ENCODE data around the gene LRRC39. TPM values are rescaled to one million over a fixed set of nuclear protein-coding genes. Genes with fewer than 3 reads are reported as not detected.

Gene LRRC39
- total and polyA plus RNA-seq, 4 donors: 0.45 to 2.7 (median 0.96) TPM

GRCh38 chr1:100132566-100133477 lies 45.2 kb downstream of the LRRC39 start, which contains the start of the genes SASS6 and TRMT13:
Gene SASS6 (minus strand): TSS chr1:100132930. CDS start chr1:100132814, 116 bp downstream.
Gene TRMT13 (plus strand): TSS chr1:100133163. CDS start chr1:100133169, 6 bp downstream.
- ATAC-seq (ENCODE audit: insufficient read depth, low FRiP score) (peak; percentile 98), DNase-seq (peak; percentile 98 to 99 (median 99))
- WGBS, 2 donors: 0% methylated on average over 57 of the region's 57 CpGs
- H3K27ac ChIP-seq (ENCODE audit: low read depth in 1 of 2, low read length in 1 of 2): peak within 1 kb of the TSS; percentile 55 to 68
- peaks cover 2 to 12% (median 5%) of the 10 kb centered on the region in 4 donors for H3K36me3 ChIP-seq (ENCODE audit: control insufficient read depth in 4 of 4, insufficient read depth in 4 of 4, low read length in 4 of 4)
- no peaks in the 10 kb centered on the region for H3K27me3 ChIP-seq (ENCODE audit: control insufficient read depth in 3 of 3, insufficient read depth in 3 of 3, low read length in 2 of 3)
- H3K4me1 ChIP-seq (ENCODE audit: control insufficient read depth in 5 of 5, insufficient read depth in 5 of 5, low read length in 5 of 5): peaks cover 0 to 28% (median 4%) of the 10 kb centered on the region in 5 donors
- no peak for TF ChIP-seq CTCF (IDR thresholded peaks at IDR 0.05; ENCODE audit: control extremely low read depth, extremely low read depth)
- H3K4me3 ChIP-seq: peak within 1 kb of the TSS; percentile 86
- H3K9me3 ChIP-seq (ENCODE audit: control insufficient read depth in 4 of 4, insufficient read depth in 3 of 4, low read length in 3 of 4): no peaks in the 10 kb centered on the region
- peak within 1 kb of the TSS; percentile 63 to 81 for H3K9ac ChIP-seq (ENCODE audit: insufficient read depth in 1 of 2, low read length in 2 of 2)

- no peaks in the 10 kb centered on the region for H3K9me3 ChIP-seq (ENCODE audit: control insufficient read depth in 4 of 4, insufficient read depth in 3 of 4, low read length in 3 of 4)
- WGBS, 2 donors: 79 to 87% methylated on average over 8 of the region's 8 CpGs
- peaks cover 0 to 2% (median 0%) of the 10 kb centered on the region in 4 donors for H3K36me3 ChIP-seq (ENCODE audit: control insufficient read depth in 4 of 4, insufficient read depth in 4 of 4, low read length in 4 of 4)
- H3K4me3 ChIP-seq: no peak overlapping the region
- H3K4me1 ChIP-seq (ENCODE audit: control insufficient read depth in 5 of 5, insufficient read depth in 5 of 5, low read length in 5 of 5): peaks cover 0 to 28% (median 4%) of the 10 kb centered on the region in 5 donors
- no peak for TF ChIP-seq CTCF (IDR thresholded peaks at IDR 0.05; ENCODE audit: control extremely low read depth, extremely low read depth)
- H3K27ac ChIP-seq (ENCODE audit: low read depth in 1 of 2, low read length in 1 of 2): no peak overlapping the region
- H3K9ac ChIP-seq (ENCODE audit: insufficient read depth in 1 of 2, low read length in 2 of 2): no peak overlapping the region
- no peaks in the 10 kb centered on the region for H3K27me3 ChIP-seq (ENCODE audit: control insufficient read depth in 3 of 3, insufficient read depth in 3 of 3, low read length in 2 of 3)
- no peak for ATAC-seq (ENCODE audit: insufficient read depth, low FRiP score)
- no peak for DNase-seq
Observed at GRCh38 chr1:100131623-100132022, 46.4 kb downstream of the LRRC39 start.

- H3K4me3 ChIP-seq: no peak overlapping the region
- H3K27me3 ChIP-seq (ENCODE audit: control insufficient read depth in 3 of 3, insufficient read depth in 3 of 3, low read length in 2 of 3): no peaks in the 10 kb centered on the region
- H3K27ac ChIP-seq (ENCODE audit: low read depth in 1 of 2, low read length in 1 of 2): no peak overlapping the region
- no peak overlapping the region for H3K9ac ChIP-seq (ENCODE audit: insufficient read depth in 1 of 2, low read length in 2 of 2)
- WGBS, 2 donors: 72 to 79% methylated on average over 5 of the region's 5 CpGs
- H3K36me3 ChIP-seq (ENCODE audit: control insufficient read depth in 4 of 4, insufficient read depth in 4 of 4, low read length in 4 of 4): no peaks in the 10 kb centered on the region
- no peaks in the 10 kb centered on the region for H3K9me3 ChIP-seq (ENCODE audit: control insufficient read depth in 4 of 4, insufficient read depth in 3 of 4, low read length in 3 of 4)
- DNase-seq (peak in 2 of 3 donors; percentile 41 to 61), ATAC-seq (ENCODE audit: insufficient read depth, low FRiP score) (no peak)
- H3K4me1 ChIP-seq (ENCODE audit: control insufficient read depth in 5 of 5, insufficient read depth in 5 of 5, low read length in 5 of 5): peaks cover 0 to 28% (median 4%) of the 10 kb centered on the region in 5 donors
- TF ChIP-seq CTCF (IDR thresholded peaks at IDR 0.05; ENCODE audit: control extremely low read depth, extremely low read depth): no peak
Observed at GRCh38 chr1:100130552-100131077, 47.4 kb downstream of the LRRC39 start.

Measured in lung (tissue), 12 donors.